Effector memory CD8-positive, alpha-beta T cell (primary cell): ENCODE results near the gene OR2AG2.

Experiments used
- ATAC-seq: fragments of 150-1000 bp; cut with Tn5 transposase; replicated peaks from 2 replicates; pipeline ENCODE4 v1.10.0; 2021; ENCODE audit warnings: mild to moderate bottlenecking, moderate library complexity
- DNase-seq, 3 experiments: peaks; one replicate each; pipeline ENCODE4 v3.0.0; 2021
- H3K27ac Mint-ChIP-seq, 2 donors: one replicate each; pipeline ENCODE4 v1.8.0; 2022; ENCODE audit warnings: mild to moderate bottlenecking in 2 of 2, mixed read lengths in 2 of 2, moderate library complexity in 2 of 2
- H3K27me3 Mint-ChIP-seq, 2 donors: one replicate each; pipeline ENCODE4 v1.8.0; 2022; ENCODE audit warnings: mixed read lengths in 2 of 2
- H3K36me3 Mint-ChIP-seq: one replicate; pipeline ENCODE4 v1.8.0; 2022; ENCODE audit warnings: mild to moderate bottlenecking, moderate library complexity, mixed read lengths; ENCODE audit not compliant: insufficient read depth
- H3K4me1 Mint-ChIP-seq, 2 donors: one replicate each; pipeline ENCODE4 v1.8.0; 2022; ENCODE audit warnings: low read depth in 2 of 2, mixed read lengths in 2 of 2
- H3K4me3 Mint-ChIP-seq, 2 donors: one replicate each; pipeline ENCODE4 v1.8.0; 2022; ENCODE audit warnings: mild to moderate bottlenecking in 2 of 2, mixed read lengths in 2 of 2, moderate library complexity in 2 of 2
- H3K9me3 Mint-ChIP-seq, 2 donors: one replicate each; pipeline ENCODE4 v1.8.0; 2022; ENCODE audit warnings: mixed read lengths in 2 of 2

Gene OR2AG2

GRCh38 chr11:6733326-6734275 is 38.2 kb downstream of the OR2AG2 start:
- DNase-seq, result no peak
- Mint-ChIP-seq H3K27ac (peak overlapping the region; percentile 88 to 96), H3K27me3 (no peaks in the 10 kb centered on the region), H3K36me3 (peaks cover 19% of the 10 kb centered on the region), H3K4me1 (peaks cover 47 to 68% of the 10 kb centered on the region in 2 donors), H3K9me3 (no peaks in the 10 kb centered on the region), H3K4me3 (peak overlapping the region; percentile 28 to 43)
- ATAC-seq, result peak; percentile 82

GRCh38 chr11:6727971-6728760 is 43.6 kb downstream of the OR2AG2 start:
- Mint-ChIP-seq H3K4me3 (peak overlapping the region in 1 of 2 donors; percentile 56), H3K36me3 (peaks cover 23% of the 10 kb centered on the region), H3K27me3 (no peaks in the 10 kb centered on the region), H3K9me3 (no peaks in the 10 kb centered on the region), H3K4me1 (peaks cover 44 to 71% of the 10 kb centered on the region in 2 donors), H3K27ac (peak overlapping the region; percentile 71 to 93)
- DNase-seq (no peak), ATAC-seq (no peak)

GRCh38 chr11:6725386-6725896 is 46.3 kb downstream of the OR2AG2 start:
- peak overlapping the region in 1 of 2 donors; percentile 64 for H3K4me3 Mint-ChIP-seq
- H3K9me3 Mint-ChIP-seq, result no peaks in the 10 kb centered on the region
- no peak for DNase-seq
- peaks cover 68 to 91% of the 10 kb centered on the region in 2 donors for H3K4me1 Mint-ChIP-seq
- no peaks in the 10 kb centered on the region for H3K27me3 Mint-ChIP-seq
- H3K27ac Mint-ChIP-seq, result peak overlapping the region; percentile 88 to 93
- no peak for ATAC-seq
- peaks cover 38% of the 10 kb centered on the region for H3K36me3 Mint-ChIP-seq

- peak overlapping the region in 1 of 2 donors; percentile 48 for H3K4me3 Mint-ChIP-seq
- H3K9me3 Mint-ChIP-seq, result no peaks in the 10 kb centered on the region
- H3K4me1 Mint-ChIP-seq, result peaks cover 69 to 94% of the 10 kb centered on the region in 2 donors
- DNase-seq, result no peak
- H3K27me3 Mint-ChIP-seq, result no peaks in the 10 kb centered on the region
- no peak for ATAC-seq
- peak overlapping the region; percentile 33 to 93 for H3K27ac Mint-ChIP-seq
- H3K36me3 Mint-ChIP-seq, result peaks cover 42% of the 10 kb centered on the region
These were observed 47.8 kb downstream of the OR2AG2 start for GRCh38 chr11:6724013-6724412.

GRCh38 chr11:6721343-6721742 is 50.4 kb downstream of the OR2AG2 start:
- no peak for DNase-seq
- ATAC-seq, result no peak
- H3K9me3 Mint-ChIP-seq, result no peaks in the 10 kb centered on the region
- peak overlapping the region; percentile 85 to 93 for H3K27ac Mint-ChIP-seq
- H3K36me3 Mint-ChIP-seq, result peaks cover 41% of the 10 kb centered on the region
- H3K27me3 Mint-ChIP-seq, result no peaks in the 10 kb centered on the region
- peaks cover 53 to 85% of the 10 kb centered on the region in 2 donors for H3K4me1 Mint-ChIP-seq
- H3K4me3 Mint-ChIP-seq, result peak overlapping the region; percentile 26 to 48

GRCh38 chr11:6719576-6719975 is 52.2 kb downstream of the OR2AG2 start:
- Mint-ChIP-seq H3K27ac (peak overlapping the region; percentile 60 to 86), H3K27me3 (no peaks in the 10 kb centered on the region), H3K36me3 (peaks cover 40% of the 10 kb centered on the region), H3K4me1 (peaks cover 45 to 73% of the 10 kb centered on the region in 2 donors), H3K9me3 (no peaks in the 10 kb centered on the region), H3K4me3 (no peak overlapping the region)
- ATAC-seq (no peak), DNase-seq (no peak)

GRCh38 chr11:6717426-6717825 is 54.4 kb downstream of the OR2AG2 start:
- H3K27me3 Mint-ChIP-seq, result no peaks in the 10 kb centered on the region
- DNase-seq (no peak), ATAC-seq (no peak)
- H3K9me3 Mint-ChIP-seq, result no peaks in the 10 kb centered on the region
- no peak overlapping the region for H3K4me3 Mint-ChIP-seq
- peaks cover 47% of the 10 kb centered on the region for H3K36me3 Mint-ChIP-seq
- H3K4me1 Mint-ChIP-seq, result peaks cover 32 to 57% of the 10 kb centered on the region in 2 donors
- peak overlapping the region in 1 of 2 donors; percentile 31 for H3K27ac Mint-ChIP-seq
